Activated CD4-positive, alpha-beta memory T cell treated with anti-CD3 and anti-CD28 coated beads, Interleukin-2, amount 10 ng/mL, durations not matched to agents 7 days and 5 days (primary cell): Measurements from ENCODE around the gene MAEA. TPM values are rescaled to one million over a fixed set of nuclear protein-coding genes. Genes with fewer than 3 reads are reported as not detected.
"Not testable (repeated sequence)": the region's sequence is repeated elsewhere in the genome, so short reads cannot be mapped to it uniquely, and the experiment has no call there.

Source experiments
- CTCF ChIA-PET: fragments of 350-600 bp; sonication (Branson Sonifier 250); formaldehyde crosslinking; loops from one replicate; lab custom pipeline; 2021; ENCODE audit warnings: antibody characterized with exemption, inconsistent platforms; lab: Charles Lee
- POLR2A ChIA-PET: fragments of 350-600 bp; sonication (Branson Sonifier 250); formaldehyde crosslinking; loops from one replicate; lab custom pipeline; 2021; ENCODE audit warnings: antibody characterized with exemption; lab: Charles Lee
- DNase-seq: peaks from one replicate; pipeline ENCODE4 v3.0.0-alpha.2; 2020
- H3K27ac Mint-ChIP-seq: one replicate; pipeline ENCODE4 v1.8.0; 2021; ENCODE audit warnings: mild to moderate bottlenecking, mixed read lengths
- H3K27me3 Mint-ChIP-seq: one replicate; pipeline ENCODE4 v1.8.0; 2021; ENCODE audit warnings: mixed read lengths
- H3K36me3 Mint-ChIP-seq: one replicate; pipeline ENCODE4 v1.8.0; 2021; ENCODE audit warnings: low read depth, mixed read lengths
- H3K4me1 Mint-ChIP-seq: one replicate; pipeline ENCODE4 v1.8.0; 2021; ENCODE audit warnings: mixed read lengths
- H3K4me3 Mint-ChIP-seq: one replicate; pipeline ENCODE4 v1.8.0; 2021; ENCODE audit warnings: mild to moderate bottlenecking, mixed read lengths
- H3K9me3 Mint-ChIP-seq: one replicate; pipeline ENCODE4 v1.8.0; 2021; ENCODE audit warnings: mixed read lengths
- total RNA-seq, 2 experiments: library from RNA; stranded (reverse); gene quantifications; one replicate each; pipeline ENCODE4 v1.2.3, GENCODE V29; 2021

Gene MAEA
- total RNA-seq, 2 experiments from 2014 or later = 61.6 to 64.1 TPM

DNA sequence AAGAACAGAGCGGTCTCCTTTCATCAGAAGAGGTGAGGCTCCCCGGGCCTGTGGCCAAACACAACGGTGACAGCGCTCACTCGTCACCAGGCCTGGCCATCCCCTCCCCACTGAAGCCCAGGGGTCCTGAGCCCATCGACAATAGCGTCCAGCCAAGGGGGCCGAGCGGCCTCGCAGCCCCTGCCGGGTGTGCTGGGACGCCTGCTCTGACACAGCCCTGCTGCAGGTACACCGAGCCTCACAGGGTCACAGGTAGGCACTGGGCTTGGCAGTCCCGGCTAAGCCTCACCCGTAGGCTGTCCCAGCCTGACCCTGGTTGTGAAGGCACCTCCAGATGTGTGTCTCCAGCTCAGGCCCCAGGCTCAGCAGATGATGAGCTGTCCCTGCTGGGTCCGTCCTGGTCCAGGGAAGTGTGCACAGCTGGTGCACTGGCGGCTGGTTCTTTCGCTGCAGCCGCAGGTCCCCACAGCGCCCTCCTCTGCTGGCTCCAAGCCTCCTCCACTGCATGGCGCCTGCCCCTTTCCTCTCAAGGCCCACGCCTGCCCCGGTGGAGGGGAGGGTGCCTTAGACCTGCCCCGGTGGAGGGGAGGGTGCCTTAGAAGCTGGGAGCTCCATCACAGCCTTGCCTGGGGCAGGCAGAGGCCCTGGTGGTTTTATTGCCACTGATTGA lies 78.9 kb downstream of the MAEA start:
- DNase-seq = no peak
- Mint-ChIP-seq H3K27ac (no peak overlapping the region), H3K36me3 (no peaks in the 10 kb centered on the region), H3K4me1 (no peaks in the 10 kb centered on the region), H3K4me3 (no peak overlapping the region), H3K27me3 (no peaks in the 10 kb centered on the region), H3K9me3 (no peaks in the 10 kb centered on the region)
- POLR2A ChIA-PET = no interaction called here
- CTCF ChIA-PET = no interaction called here

DNA sequence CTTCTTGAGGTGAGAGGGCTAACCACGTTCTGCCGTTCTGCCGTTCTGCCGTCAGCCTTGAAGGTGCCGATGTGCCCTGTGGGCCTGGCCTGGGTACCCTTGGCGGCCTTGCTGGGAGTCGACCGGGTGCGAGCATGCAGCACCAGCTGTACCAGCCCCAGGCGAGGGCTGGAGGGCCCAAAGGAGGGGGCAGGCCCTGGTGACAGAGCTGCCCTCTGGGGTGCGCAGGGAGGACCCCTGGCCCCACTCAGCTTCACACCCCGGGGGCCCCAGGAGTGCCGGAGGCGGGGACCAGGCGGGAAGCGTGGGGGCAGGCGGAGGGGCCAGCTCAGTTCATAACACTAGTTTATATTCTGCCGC lies 79.4 kb downstream of the MAEA start:
- Mint-ChIP-seq H3K4me1 (no peaks in the 10 kb centered on the region), H3K9me3 (no peaks in the 10 kb centered on the region), H3K27ac (no peak overlapping the region), H3K36me3 (no peaks in the 10 kb centered on the region), H3K4me3 (no peak overlapping the region), H3K27me3 (no peaks in the 10 kb centered on the region)
- ChIA-PET CTCF (no interaction called here), POLR2A (no interaction called here)
- no peak for DNase-seq

DNA sequence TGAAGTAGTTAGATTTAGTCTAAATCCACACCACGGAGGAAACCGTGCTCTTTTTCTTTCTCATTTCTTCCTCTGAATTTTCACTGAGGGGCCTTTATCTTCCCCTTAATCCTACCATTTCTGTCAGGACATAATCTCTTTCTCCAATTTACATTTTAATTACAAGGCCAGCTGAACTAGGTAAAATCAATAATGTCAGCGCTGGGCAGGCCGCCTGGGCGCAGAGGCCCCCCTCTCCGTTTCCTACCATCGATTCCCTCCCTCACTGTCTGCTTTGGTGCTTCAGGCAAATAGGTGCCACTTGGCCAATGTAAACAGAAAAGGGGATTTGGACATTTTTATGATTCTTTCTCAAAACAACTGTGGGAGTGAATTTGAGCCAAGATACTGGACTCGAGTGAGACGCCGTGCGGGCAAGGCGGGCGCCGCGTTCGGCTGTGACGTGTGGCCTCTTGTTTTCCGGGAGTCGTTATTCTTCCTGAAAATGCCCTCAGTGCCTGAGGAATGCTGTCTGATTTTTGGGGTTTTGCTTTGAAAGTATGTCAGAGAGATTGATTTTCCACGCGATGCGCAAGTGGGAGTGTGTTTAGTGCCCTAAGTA lies 79.9 kb downstream of the MAEA start:
- Mint-ChIP-seq H3K4me3 (no peak overlapping the region), H3K9me3 (no peaks in the 10 kb centered on the region), H3K36me3 (no peaks in the 10 kb centered on the region), H3K27me3 (no peaks in the 10 kb centered on the region), H3K4me1 (no peaks in the 10 kb centered on the region), H3K27ac (no peak overlapping the region)
- CTCF ChIA-PET = no interaction called here
- no peak for DNase-seq
- POLR2A ChIA-PET = no interaction called here

DNA sequence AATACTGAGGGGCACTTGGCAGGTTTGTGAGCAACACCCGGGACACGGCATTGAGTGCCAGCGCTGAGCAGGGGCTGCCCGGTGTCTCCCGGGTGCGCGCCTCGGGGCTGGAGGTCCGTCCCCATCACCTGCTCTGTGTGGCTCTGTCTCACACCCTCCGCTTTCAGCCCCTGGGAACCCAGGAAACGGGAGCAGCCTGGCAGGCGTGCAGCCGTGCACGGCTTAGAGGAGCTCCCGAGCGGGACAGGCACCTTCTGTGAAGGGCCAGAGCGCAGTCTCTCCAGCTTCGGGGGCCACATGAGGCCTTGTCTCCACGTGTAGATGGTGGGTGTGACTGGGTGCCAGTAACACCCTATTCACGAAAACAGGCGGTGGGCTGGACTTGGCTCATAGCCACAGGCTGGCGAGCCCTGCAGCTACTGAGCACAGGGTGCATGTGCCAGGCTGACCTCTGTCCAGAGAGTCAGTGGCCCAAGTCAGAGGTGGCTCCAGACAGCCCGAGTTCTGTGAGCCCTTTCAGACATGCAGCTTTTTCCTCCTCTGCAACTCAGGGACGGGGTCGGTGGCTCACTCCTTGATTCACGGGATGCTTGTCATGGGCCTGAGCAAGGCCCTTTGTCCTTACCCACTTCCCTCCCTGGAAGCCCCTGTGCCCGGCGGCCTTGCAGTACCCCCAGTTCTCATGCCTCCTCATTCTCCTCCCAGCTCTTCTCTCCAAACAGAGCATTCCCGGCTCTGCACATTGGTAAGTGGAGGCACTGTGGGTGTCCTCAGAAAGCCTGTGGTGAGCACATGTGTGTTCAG lies 80.8 kb downstream of the MAEA start:
- no peaks in the 10 kb centered on the region for H3K36me3 Mint-ChIP-seq
- H3K4me1 Mint-ChIP-seq = no peaks in the 10 kb centered on the region
- no peak overlapping the region for H3K4me3 Mint-ChIP-seq
- no peak for DNase-seq
- H3K27me3 Mint-ChIP-seq = no peaks in the 10 kb centered on the region
- H3K27ac Mint-ChIP-seq = no peak overlapping the region
- ChIA-PET POLR2A (no interaction called here), CTCF (no interaction called here)
- no peaks in the 10 kb centered on the region for H3K9me3 Mint-ChIP-seq

DNA sequence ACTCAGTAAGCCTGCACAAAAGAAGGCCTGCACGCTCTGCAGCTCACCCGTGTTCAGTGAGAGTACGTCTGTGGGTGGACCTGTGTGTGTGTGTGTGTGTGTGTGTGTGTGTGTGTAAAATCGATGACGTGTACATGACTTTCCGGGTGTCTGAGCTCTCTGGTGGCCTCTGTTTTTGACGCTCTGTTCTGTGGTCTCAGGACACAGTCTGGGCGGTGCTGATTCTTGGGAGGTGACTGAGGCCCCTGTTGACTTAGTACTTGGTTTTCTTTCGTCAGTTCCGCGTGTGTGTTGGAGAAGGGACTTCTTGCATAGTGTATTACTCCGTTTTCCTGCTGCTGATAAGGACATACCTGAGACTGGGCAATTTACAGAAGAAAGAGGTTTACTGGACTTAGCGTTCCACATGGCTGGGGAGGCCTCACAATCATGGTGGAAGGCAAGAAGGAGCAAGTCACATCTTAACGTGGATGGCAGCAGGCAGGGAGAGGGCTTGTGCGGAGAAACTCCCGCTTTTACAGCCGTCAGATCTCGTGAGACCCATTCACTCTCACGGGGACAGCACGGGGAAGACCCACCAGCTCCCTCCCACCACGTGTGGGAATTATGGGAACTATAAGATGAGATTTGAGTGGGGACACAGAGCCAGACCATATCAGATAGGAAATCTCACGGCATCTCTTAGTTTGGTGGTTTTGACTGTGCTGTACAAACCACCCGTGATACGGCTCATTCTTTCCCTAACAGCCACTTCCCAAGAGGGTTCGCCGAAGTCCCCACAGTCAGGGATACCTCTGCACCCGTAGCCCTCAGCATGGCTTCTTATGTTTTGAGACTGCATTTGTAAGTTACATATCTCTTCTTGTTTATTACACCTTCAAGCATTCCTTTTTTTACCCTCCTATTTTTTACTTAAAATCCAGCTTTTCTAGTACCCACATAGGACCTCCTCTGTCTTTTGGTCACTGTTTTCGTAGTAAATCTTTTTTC lies 81.8 kb downstream of the MAEA start:
- no peak overlapping the region for H3K4me3 Mint-ChIP-seq
- no peaks in the 10 kb centered on the region for H3K27me3 Mint-ChIP-seq
- H3K36me3 Mint-ChIP-seq = no peaks in the 10 kb centered on the region
- no peak for DNase-seq
- H3K4me1 Mint-ChIP-seq = no peaks in the 10 kb centered on the region
- ChIA-PET CTCF (no interaction called here), POLR2A (no interaction called here)
- no peaks in the 10 kb centered on the region for H3K9me3 Mint-ChIP-seq
- no peak overlapping the region for H3K27ac Mint-ChIP-seq

DNA sequence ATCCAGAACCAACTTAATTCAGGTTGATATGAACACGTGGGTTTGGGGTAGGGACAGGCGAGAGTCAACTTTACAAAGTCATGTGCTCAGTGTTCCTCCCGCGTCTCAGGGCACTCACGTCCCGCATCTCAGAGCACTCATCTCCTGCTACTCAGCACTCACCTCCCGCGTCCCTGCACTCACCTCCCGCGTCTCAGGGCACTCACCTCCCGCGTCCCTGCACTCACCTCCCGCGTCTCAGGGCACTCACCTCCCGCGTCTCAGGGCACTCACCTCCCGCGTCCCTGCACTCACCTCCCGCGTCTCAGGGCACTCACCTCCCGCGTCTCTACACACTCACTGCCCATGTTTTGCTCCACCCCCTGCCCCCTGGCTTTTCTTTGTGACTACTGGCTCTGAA lies 82.9 kb downstream of the MAEA start:
- not testable (repeated sequence) for H3K4me3 Mint-ChIP-seq

DNA sequence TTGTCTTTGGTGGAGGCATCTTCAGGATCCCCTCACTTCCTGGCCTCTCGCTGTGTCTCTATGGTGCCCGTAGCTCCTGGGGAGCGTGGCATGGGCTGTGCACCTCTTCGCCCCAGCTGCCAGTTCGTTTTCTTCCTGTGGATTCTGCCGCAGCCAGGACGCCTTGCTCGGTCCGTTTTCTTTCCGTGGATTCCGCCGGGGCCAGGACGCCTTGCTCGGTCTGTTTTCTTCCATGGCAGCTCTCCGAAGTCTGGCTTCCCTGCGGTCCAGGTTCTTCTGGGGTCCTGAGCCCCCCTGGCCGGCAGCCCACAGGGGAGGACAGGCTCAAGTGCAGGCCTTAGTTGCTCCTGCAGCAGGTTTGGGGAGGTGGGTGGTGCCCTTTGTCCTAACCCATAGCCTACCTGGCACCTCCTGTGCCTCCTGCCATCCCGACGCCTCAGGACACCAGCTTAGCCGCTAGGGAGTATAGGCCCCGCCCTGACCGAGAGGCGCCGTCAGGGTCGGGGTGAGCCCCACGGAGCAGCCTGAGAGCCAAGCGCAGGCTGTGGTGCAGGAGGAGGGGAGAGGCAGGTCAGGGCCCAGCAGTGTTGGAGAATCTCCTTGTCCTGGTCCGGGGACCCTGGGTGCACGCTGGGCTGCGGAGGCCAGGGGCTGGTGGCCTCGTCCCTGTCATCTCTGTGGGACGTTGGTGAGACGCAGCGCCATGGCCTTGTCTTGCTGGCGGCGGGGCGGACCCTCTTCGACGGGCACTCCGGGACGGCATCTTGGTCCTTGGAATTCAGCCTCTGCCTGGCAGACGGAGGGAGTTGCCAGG lies 84.4 kb downstream of the MAEA start:
- H3K4me1 Mint-ChIP-seq = no peaks in the 10 kb centered on the region
- no peak overlapping the region for H3K4me3 Mint-ChIP-seq
- no peaks in the 10 kb centered on the region for H3K36me3 Mint-ChIP-seq
- CTCF ChIA-PET = no interaction called here
- DNase-seq = no peak
- no peaks in the 10 kb centered on the region for H3K27me3 Mint-ChIP-seq
- no peaks in the 10 kb centered on the region for H3K9me3 Mint-ChIP-seq
- POLR2A ChIA-PET = no interaction called here
- H3K27ac Mint-ChIP-seq = no peak overlapping the region

More for the DNA sequence above, 82.9 kb downstream of the MAEA start:
- H3K9me3 Mint-ChIP-seq, DNase-seq, H3K27me3 Mint-ChIP-seq, POLR2A ChIA-PET, H3K27ac Mint-ChIP-seq, CTCF ChIA-PET, H3K4me1 Mint-ChIP-seq, H3K36me3 Mint-ChIP-seq: not testable (repeated sequence)

DNA sequence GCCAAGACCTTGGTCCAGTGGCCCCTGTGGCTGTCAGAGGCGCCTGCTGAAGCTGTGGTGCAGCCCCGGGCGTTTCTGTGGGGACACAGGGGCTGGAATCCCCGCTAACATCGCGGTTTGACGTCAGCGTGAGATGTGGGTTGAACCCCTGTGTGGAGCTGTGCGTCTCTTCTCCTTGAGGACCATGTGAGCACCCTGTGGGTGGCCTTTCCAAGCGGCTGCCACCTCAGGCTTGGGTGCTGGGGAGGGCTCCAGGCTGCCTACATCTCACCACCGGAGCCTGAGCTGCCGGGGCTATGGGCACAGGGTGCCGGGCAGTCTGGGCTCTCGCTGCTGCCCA lies 85.0 kb downstream of the MAEA start:
- Mint-ChIP-seq H3K27ac (no peak overlapping the region), H3K4me3 (no peak overlapping the region), H3K36me3 (no peaks in the 10 kb centered on the region), H3K4me1 (no peaks in the 10 kb centered on the region), H3K9me3 (no peaks in the 10 kb centered on the region), H3K27me3 (no peaks in the 10 kb centered on the region)
- CTCF ChIA-PET = no interaction called here
- DNase-seq = no peak
- POLR2A ChIA-PET = no interaction called here

DNA sequence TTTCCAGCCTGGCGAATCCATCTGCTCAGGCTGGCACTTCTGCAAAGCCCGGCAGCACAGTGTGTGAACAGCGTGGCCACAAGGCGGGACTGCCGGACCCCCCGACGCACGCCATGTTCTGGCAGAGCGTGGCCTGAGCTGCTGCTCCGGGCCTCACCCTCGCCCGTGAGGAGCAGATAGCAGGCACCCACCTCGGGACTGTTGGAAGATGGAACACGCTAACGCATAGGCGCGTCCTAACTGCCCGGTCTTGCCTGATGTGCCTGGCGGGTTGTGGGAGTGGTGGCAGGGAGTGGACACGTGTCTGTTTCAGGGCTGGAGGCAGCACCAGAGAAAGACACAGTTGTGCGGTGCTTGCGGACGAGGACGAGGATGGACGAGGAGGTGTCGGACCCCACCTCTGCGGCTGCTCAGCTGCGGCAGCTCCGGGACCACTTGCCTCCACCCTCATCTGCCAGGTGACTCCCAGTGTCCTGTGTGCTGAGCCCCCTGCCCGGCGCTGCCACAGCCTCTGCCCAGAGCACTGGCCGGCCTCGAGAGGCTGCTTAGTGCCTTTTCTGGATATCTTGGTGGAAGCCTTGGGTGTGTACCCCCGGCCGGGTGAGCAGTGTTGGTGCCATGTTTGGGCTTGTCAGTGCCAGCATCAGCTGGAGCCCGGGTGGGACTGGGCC lies 85.5 kb downstream of the MAEA start:
- H3K4me3 Mint-ChIP-seq = no peak overlapping the region
- H3K27me3 Mint-ChIP-seq = no peaks in the 10 kb centered on the region
- no peak overlapping the region for H3K27ac Mint-ChIP-seq
- no peak for DNase-seq
- no peaks in the 10 kb centered on the region for H3K9me3 Mint-ChIP-seq
- H3K4me1 Mint-ChIP-seq = no peaks in the 10 kb centered on the region
- no peaks in the 10 kb centered on the region for H3K36me3 Mint-ChIP-seq
- ChIA-PET POLR2A (no interaction called here), CTCF (no interaction called here)

DNA sequence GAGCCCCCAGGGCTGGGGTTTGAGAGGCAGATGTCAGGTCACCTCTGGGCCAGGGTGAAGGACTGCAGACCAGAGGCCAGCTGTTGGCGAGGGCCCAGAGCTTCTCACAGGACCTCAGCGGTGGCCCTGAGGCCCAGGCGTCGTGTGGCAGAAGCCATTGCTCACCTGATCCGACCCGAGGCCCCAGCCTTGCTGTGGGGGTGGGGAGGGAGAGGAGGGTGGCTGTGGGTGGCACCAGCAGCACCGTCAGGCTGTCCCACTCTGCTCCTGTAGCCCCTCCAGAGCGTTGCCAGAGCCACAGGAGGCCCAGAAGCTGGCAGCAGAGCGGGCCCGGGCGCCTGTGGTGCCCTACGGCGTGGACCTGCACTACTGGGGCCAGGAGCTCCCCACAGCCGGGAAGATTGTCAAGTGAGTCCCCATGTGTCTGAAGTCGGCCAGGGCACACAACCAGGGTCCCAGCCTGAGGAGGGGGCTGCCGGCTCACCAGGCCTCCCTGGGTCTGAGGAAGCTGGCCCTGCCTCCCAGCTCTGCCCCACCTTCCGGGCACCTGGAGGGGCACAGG lies 86.2 kb downstream of the MAEA start:
- ChIA-PET CTCF (no interaction called here), POLR2A (no interaction called here)
- no peaks in the 10 kb centered on the region for H3K9me3 Mint-ChIP-seq
- H3K27me3 Mint-ChIP-seq = no peaks in the 10 kb centered on the region
- no peak overlapping the region for H3K27ac Mint-ChIP-seq
- H3K4me3 Mint-ChIP-seq = no peak overlapping the region
- no peak for DNase-seq
- no peaks in the 10 kb centered on the region for H3K36me3 Mint-ChIP-seq
- H3K4me1 Mint-ChIP-seq = no peaks in the 10 kb centered on the region

DNA sequence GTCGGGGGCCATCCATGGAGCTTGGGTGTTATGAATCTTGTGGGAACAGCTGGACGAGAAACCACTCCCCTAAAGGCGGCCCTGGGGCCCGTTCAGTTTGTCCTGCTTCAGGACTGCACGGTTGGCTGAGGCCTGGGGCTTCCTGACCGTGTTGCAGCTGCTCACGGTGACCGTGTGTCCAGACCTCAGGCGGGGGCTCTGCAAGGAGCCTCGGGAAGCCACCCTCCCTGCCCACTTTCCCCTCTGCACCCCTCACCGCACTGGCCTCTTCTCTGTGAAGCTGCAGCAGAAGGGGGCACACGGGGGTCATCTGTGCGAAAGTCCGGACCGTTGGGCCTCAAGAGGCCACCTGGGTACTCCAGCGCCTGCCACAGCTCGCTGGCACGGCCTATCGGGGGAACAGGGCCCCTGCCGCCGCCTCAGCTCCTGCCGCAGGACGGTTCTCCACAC lies 86.7 kb downstream of the MAEA start:
- CTCF ChIA-PET = no interaction called here
- Mint-ChIP-seq H3K36me3 (no peaks in the 10 kb centered on the region), H3K27ac (no peak overlapping the region), H3K4me1 (no peaks in the 10 kb centered on the region), H3K27me3 (no peaks in the 10 kb centered on the region), H3K4me3 (no peak overlapping the region), H3K9me3 (no peaks in the 10 kb centered on the region)
- POLR2A ChIA-PET = no interaction called here
- DNase-seq = no peak
